H7 (cell line): ENCODE data around the gene BTG3. TPM values are rescaled to one million over a fixed set of nuclear protein-coding genes. Genes with fewer than 3 reads are reported as not detected.
A peak's percentile ranks its signal among the peaks of the same experiment; 100 is the strongest.

ENCODE experiments used
- DNase-seq: peaks from one replicate; pipeline ENCODE4 v3.0.0; 2012
- H3K27me3 ChIP-seq: 2 replicates; pipeline ENCODE4 v1.6.0; 2011; ENCODE audit warnings: mild to moderate bottlenecking, low read length; ENCODE audit not compliant: control insufficient read depth, insufficient read depth
- H3K36me3 ChIP-seq: replicated peaks from 2 replicates; pipeline ENCODE4 v1.5.1; 2011; ENCODE audit warnings: low read length; ENCODE audit not compliant: control insufficient read depth, insufficient read depth
- H3K4me3 ChIP-seq: 2 replicates; pipeline ENCODE4 v1.5.1; 2011; ENCODE audit warnings: low read depth, mild to moderate bottlenecking, control low read depth, low read length, moderate library complexity; ENCODE audit not compliant: insufficient read depth
- total RNA-seq: library from RNA; depleted of rRNA; stranded (reverse); fragments of >200 nt; shearing (Covaris generic); gene quantifications from 2 replicates; pipeline ENCODE4 v1.2.3, GENCODE V29; 2014; rRNA removed

Gene BTG3
- total RNA-seq, 1 experiment from 2014 or later, result 22.4 TPM

GRCh38 chr21:17575076-17575475, 37.6 kb downstream of the BTG3 start:
- Histone ChIP-seq H3K27me3 (no peaks in the 10 kb centered on the region), H3K36me3 (no peaks in the 10 kb centered on the region; the same call in 1 of the 2 replicates)
- no peak for DNase-seq

DNA sequence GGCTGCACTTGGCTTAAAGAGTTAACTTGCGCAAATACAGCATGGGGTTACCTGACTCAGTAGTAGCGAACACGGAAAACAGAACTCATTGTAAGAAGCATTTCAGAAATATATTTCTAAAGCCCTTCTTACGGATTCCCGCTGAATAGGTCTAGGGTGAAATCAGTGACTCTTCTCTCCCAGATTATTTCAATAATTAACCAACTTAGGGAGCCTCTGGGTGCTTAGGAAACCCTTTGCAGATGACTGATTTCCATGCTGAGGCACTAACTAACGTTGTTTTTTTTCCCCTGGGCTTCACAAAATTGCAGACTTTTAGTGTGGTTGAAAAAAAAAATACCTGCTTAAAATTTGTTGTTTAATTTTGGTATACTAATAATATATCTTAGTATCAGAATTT, 40.3 kb downstream of the BTG3 start:
- Histone ChIP-seq H3K36me3 (no peaks in the 10 kb centered on the region; the same call in 1 of the 2 replicates), H3K27me3 (no peaks in the 10 kb centered on the region), H3K4me3 (no peak overlapping the region)
- no peak for DNase-seq

More at GRCh38 chr21:17575076-17575475, 37.6 kb downstream of the BTG3 start:
- H3K4me3 ChIP-seq, result no peak overlapping the region

DNA sequence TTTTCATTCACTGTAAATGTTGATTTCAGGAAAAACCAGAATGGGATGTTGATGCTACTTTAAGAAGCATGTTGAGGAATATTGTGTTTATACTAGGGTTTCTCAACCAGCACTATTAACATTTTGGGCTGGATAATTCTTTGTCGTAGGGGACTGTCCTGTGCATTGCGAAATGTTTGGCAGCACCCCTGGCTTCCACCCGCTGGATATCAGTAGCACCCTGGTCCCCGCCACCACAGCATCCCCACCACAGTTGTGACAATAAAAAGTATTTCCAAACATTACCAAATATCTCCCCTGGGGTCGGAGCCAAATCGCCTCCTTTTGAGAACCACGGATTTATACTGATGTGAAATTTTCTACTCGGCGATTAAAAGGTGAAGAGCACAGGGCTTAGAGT, 41.9 kb downstream of the BTG3 start:
- no peak overlapping the region for H3K4me3 ChIP-seq
- H3K27me3 ChIP-seq, result no peaks in the 10 kb centered on the region
- DNase-seq, result no peak
- H3K36me3 ChIP-seq, result no peaks in the 10 kb centered on the region; the same call in 1 of the 2 replicates

DNA sequence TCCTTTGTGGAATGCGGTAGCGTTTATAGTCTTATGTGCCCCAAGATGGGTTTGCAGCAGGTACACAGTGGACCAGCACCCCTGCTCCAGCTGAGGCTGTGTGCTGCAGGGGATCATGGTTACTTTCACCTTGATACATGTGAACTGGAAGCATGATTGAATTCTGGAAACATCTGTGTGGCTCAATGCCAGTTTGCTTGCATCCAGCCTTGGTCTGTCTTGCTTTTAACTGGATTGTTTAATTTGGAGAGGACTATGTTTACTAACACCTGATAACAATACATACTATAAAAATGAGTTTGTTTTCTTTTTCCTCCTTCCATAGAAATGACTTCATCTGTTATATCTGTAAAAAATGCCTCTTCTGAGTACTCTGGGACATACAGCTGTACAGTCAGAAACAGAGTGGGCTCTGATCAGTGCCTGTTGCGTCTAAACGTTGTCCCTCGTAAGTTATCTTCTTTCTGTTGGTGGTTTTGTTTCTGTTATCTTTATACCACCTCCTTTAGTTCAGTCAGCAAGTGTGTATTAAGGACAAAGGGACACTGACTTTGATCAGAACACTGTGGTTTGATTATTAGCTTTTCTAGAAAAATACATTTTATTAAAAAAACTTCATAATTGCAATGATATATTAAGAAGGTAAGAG, 52.2 kb downstream of the BTG3 start:
- H3K4me3 ChIP-seq, result no peak overlapping the region
- peaks cover 25% of the 10 kb centered on the region for H3K36me3 ChIP-seq
- no peak for DNase-seq
- H3K27me3 ChIP-seq, result no peaks in the 10 kb centered on the region

DNA sequence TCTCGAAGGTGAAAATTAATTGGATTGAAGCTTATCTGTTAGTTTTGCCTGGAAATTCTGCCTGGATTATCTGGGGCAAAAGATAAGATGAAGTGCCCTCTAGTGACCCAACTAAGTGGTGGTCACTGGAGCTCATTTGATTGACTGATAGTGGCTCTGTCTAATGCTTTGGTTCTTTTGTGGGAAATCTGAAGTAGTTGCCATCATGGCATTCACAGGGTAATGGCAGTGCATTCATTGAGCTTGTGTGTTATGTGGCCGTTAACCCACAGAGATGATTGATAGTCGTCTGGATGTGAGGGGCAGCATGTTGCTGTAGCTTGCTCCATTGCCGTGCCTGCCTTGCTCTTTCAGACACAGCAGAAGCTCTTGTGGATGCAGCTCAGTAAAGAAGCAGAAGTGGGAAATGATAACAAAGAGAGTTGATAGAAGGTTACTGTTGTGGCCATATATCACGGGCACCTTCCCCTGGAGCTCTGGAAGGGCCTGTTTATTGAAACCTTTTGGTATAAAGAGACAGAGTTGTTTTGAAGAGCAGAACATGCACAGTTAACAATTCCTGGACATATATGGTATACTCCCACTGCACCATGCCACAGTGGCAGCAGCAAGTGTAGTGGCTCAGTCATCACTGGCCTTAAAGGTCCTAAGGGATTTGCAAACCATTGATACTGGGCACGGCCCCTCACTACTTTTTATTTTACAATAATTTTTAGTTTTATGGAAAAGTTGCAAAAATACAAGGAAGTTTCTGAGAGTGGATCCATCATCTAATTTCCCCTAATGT, 57.8 kb downstream of the BTG3 start:
- Histone ChIP-seq H3K36me3 (peaks cover 14% of the 10 kb centered on the region), H3K4me3 (no peak overlapping the region), H3K27me3 (no peaks in the 10 kb centered on the region)
- peak; percentile 26 for DNase-seq

GRCh38 chr21:17554120-17554519, 58.6 kb downstream of the BTG3 start:
- Histone ChIP-seq H3K4me3 (no peak overlapping the region), H3K36me3 (peaks cover 13% of the 10 kb centered on the region), H3K27me3 (no peaks in the 10 kb centered on the region)
- peak; percentile 14 for DNase-seq

DNA sequence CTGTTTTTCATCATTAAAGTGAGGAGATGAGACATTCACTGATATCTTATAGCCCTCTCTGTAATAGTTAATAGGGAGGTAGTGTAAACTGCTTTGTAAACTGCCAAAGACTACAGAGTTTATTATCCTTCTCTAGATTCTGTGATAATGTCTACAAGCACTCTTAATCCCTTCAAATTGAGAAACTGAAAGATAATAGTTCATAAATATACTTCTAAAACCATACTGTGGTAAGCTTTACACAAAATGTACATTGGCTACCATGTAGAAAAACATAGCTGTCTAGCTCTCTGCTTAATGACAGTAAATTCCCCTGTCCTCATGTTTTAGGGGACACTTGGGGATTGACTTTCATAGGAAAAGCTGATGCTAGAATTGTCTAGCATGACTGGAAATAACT, 60.3 kb downstream of the BTG3 start:
- Histone ChIP-seq H3K27me3 (no peaks in the 10 kb centered on the region), H3K4me3 (no peak overlapping the region), H3K36me3 (peaks cover 14% of the 10 kb centered on the region)
- no peak for DNase-seq

GRCh38 chr21:17550671-17551308, 61.9 kb downstream of the BTG3 start:
- H3K36me3 ChIP-seq, result peaks cover 18% of the 10 kb centered on the region
- no peak overlapping the region for H3K4me3 ChIP-seq
- DNase-seq, result no peak
- no peaks in the 10 kb centered on the region for H3K27me3 ChIP-seq

- no peaks in the 10 kb centered on the region for H3K27me3 ChIP-seq
- H3K4me3 ChIP-seq, result no peak overlapping the region
- peaks cover 16% of the 10 kb centered on the region for H3K36me3 ChIP-seq
- no peak for DNase-seq
Observed at GRCh38 chr21:17548262-17548661, 64.4 kb downstream of the BTG3 start.

DNA sequence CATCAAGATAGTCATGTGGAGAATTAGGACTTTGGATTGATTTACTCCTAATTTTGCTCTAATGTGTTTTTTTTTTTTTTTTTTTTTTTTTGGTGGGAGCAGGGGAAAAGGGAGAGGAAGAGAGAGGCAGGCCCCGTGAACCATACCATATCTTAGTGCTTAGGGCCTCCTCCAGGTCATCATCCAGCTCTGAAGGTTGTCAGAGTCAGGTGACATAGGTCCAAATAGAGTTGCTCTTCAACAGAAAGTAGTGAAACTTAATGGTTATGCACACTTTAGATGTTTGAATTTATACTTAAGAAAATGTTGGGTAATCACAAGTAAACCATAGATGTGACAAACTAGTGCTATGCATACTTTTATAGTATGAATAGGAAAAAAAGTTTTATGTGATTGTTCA, 67.7 kb downstream of the BTG3 start:
- DNase-seq, result no peak
- no peaks in the 10 kb centered on the region for H3K27me3 ChIP-seq
- H3K36me3 ChIP-seq, result peaks cover 13% of the 10 kb centered on the region
- H3K4me3 ChIP-seq, result no peak overlapping the region

Other genes with a start within 250 kb of the BTG3 start
- 96.2 and 113 TPM in 2 replicates for gene CXADR, start 99.9 kb downstream of the BTG3 start, total RNA-seq
- 16.5 and 17.2 TPM in 2 replicates for gene C21orf91, start 206.5 kb upstream of the BTG3 start, total RNA-seq